ENCODE results near the gene PLCE1. TPM values are rescaled to one million over a fixed set of nuclear protein-coding genes. Genes with fewer than 3 reads are reported as not detected.
"Not testable (repeated sequence)": the region's sequence is repeated elsewhere in the genome, so short reads cannot be mapped to it uniquely, and the experiment has no call there.

The PLCE1 gene
- 27.4 TPM for polyA plus RNA-seq
- long read RNA-seq, donor 1: 0 reads
- long read RNA-seq, donor 2, partial matches to known transcripts: 17 of 17 reads
- long read RNA-seq, donor 2, other reads (novel, unspliced or antisense): 0 of 17 reads
- long read RNA-seq, donor 3: 0 reads
- long read RNA-seq, donor 4: 0 reads
- long read RNA-seq, donor 5: 0 reads
- long read RNA-seq, donor 6: 0 reads
- long read RNA-seq, donor 7, partial matches to known transcripts: 11 of 11 reads
- long read RNA-seq, donor 7, other reads (novel, unspliced or antisense): 0 of 11 reads
- long read RNA-seq, donor 8: 0 reads
- long read RNA-seq, donor 9: 0 reads
- long read RNA-seq, donor 10: 0 reads
- long read RNA-seq, donor 11: 0 reads

DNA sequence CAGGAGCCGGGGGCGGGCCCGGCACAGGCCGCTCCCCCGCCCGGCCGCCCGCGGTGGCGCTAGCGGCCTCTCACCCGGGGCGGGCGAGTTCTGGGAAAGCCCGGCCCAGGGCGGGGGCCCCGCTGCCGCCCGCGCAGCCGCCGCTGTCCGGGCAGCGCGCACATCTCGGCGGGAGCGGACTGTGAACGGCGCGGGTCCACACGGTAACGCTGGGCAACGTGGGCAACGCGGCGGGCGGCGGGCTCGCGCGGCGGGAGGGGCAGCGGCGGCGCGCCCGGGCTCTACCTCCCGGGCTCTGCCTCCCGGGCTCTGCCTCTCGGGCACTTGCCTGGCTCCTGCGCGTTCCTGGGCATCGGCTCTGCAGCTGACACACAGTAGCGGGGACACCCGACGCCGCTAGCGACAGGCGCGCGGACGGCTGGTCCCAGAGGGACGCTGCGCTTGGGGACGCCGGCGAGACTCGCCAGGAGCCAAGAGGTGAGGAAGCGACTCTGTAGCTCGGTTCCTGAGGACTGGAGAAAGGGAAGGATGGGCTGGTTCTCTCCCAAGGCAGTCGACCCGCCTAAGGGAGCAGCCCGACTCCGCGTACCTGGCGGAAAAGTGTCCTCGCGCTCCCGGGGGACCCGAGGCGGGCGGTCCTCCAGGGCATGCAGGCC is at the start of gene PLCE1:
TSS of gene PLCE1 (plus strand) at position 150 of the 656 bp plus-strand sequence. CDS start 37,116 bp downstream, outside the sequence.
- Histone ChIP-seq H3K9me3 (ENCODE audit: control insufficient read depth, low read depth, low read length) (no peaks in the 10 kb centered on the region), H3K27ac (ENCODE audit: low read length) (peak within 1 kb of the TSS; percentile 80), H3K4me3 (ENCODE audit: low read length) (peak within 1 kb of the TSS; percentile 84), H3K36me3 (ENCODE audit: control insufficient read depth, insufficient read depth, low read length) (no peaks in the 10 kb centered on the region), H3K4me1 (ENCODE audit: control insufficient read depth, insufficient read depth, low read length) (peaks cover 30% of the 10 kb centered on the region), H3K27me3 (ENCODE audit: control insufficient read depth, insufficient read depth, low read length) (no peaks in the 10 kb centered on the region)
- peak; percentile 64 to 89 for DNase-seq
- WGBS (ENCODE audit: insufficient coverage, low lambda C conversion rate): 0% methylated on average over 3 of the region's 83 CpGs

DNA sequence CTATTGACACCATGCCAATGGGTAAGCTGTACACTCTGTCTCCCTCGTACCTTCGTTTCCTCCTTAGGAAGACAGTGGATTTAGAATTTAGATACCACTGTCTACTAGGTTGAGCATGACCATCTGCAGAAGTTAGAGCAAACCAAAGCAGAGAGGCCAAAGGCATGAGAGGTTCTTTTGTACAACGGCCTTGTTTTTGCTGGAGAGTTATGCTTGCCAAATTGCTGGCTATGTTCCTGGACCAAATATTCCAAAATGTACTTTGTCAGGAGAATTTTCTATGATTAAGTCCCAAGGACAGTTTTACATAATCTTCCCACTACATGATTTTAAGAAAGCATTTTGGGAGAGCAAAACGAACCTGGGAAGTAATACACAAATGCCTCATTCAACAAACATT is 47.9 kb upstream of the PLCE1 start:
- Histone ChIP-seq H3K36me3 (ENCODE audit: control insufficient read depth, insufficient read depth, low read length) (no peaks in the 10 kb centered on the region), H3K27me3 (ENCODE audit: control insufficient read depth, insufficient read depth, low read length) (no peaks in the 10 kb centered on the region), H3K4me3 (ENCODE audit: low read length) (no peak overlapping the region), H3K9me3 (ENCODE audit: control insufficient read depth, low read depth, low read length) (no peaks in the 10 kb centered on the region), H3K27ac (ENCODE audit: low read length) (no peak overlapping the region), H3K4me1 (ENCODE audit: control insufficient read depth, insufficient read depth, low read length) (peaks cover 12% of the 10 kb centered on the region)
- 100% methylated on average over 1 of the region's 4 CpGs for WGBS (ENCODE audit: insufficient coverage, low lambda C conversion rate)
- no peak for DNase-seq

DNA sequence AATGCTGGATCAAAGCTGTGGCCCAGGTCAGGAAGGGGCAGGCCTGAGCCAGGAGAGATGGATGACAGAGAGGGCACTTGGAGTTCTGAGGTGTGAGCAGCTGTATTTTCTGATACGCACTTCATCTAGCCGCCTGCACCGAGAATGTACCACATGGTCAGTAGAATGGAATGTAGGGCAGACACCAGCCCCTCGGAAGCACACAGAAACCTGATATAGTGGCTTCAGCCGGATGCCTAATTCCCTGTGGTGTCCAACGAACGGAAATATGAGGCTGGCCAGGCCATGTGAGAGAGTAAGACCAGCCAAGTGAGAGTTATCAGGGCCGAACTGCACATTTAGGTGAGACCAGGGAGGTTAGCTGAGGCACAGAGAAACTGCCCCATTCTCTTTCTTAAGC is 46.7 kb upstream of the PLCE1 start:
- Histone ChIP-seq H3K9me3 (ENCODE audit: control insufficient read depth, low read depth, low read length) (no peaks in the 10 kb centered on the region), H3K4me3 (ENCODE audit: low read length) (no peak overlapping the region), H3K27me3 (ENCODE audit: control insufficient read depth, insufficient read depth, low read length) (no peaks in the 10 kb centered on the region), H3K27ac (ENCODE audit: low read length) (no peak overlapping the region), H3K36me3 (ENCODE audit: control insufficient read depth, insufficient read depth, low read length) (no peaks in the 10 kb centered on the region), H3K4me1 (ENCODE audit: control insufficient read depth, insufficient read depth, low read length) (peaks cover 12% of the 10 kb centered on the region)
- WGBS (ENCODE audit: insufficient coverage, low lambda C conversion rate): no CpG with 5 or more reads among the region's 8 CpGs
- no peak for DNase-seq

DNA sequence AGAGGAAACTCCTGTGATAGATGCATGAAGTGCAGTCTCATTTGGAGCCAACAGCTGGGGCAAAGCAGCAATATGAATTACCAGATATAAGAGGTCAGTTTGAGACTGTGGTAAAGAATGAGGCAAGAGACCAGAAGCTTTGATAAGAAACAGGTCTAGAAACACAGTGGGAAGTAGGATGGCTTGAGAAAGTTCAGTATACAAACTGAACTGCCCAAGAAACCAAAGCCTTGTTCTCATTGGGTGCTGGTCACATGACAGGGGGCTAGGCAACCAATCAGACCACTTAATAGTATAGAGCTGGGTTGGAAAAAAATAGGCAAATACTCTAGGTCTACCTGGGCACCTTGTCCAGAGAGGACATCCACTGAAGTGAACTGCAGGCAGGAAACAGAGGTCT is 46.2 kb upstream of the PLCE1 start:
- Histone ChIP-seq H3K36me3 (ENCODE audit: control insufficient read depth, insufficient read depth, low read length) (no peaks in the 10 kb centered on the region), H3K27ac (ENCODE audit: low read length) (no peak overlapping the region), H3K4me3 (ENCODE audit: low read length) (no peak overlapping the region), H3K4me1 (ENCODE audit: control insufficient read depth, insufficient read depth, low read length) (peaks cover 12% of the 10 kb centered on the region), H3K9me3 (ENCODE audit: control insufficient read depth, low read depth, low read length) (no peaks in the 10 kb centered on the region), H3K27me3 (ENCODE audit: control insufficient read depth, insufficient read depth, low read length) (no peaks in the 10 kb centered on the region)
- no peak for DNase-seq

DNA sequence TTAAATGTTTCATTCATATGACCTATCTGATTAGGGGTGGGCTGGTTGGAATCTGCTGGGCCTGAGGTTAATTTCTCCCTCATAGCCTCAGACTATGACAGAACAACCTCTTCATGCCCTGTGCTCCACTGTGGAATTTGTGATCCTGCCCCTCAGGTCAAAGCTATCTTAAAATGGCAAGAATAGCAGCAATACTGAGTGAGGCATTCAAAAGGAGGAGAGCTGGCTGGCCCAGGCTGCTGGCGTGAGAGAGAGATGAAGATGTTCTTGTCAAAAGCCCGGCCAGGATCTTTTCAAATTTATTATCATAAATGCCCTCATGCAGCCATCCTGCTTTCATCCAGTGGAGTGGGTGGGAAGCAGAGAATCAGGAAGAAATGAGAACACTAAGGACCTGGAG is 41.8 kb upstream of the PLCE1 start:
- no peaks in the 10 kb centered on the region for H3K36me3 ChIP-seq (ENCODE audit: control insufficient read depth, insufficient read depth, low read length)
- no peaks in the 10 kb centered on the region for H3K9me3 ChIP-seq (ENCODE audit: control insufficient read depth, low read depth, low read length)
- no peak overlapping the region for H3K4me3 ChIP-seq (ENCODE audit: low read length)
- WGBS (ENCODE audit: insufficient coverage, low lambda C conversion rate): no CpG with 5 or more reads among the region's 2 CpGs
- DNase-seq: no peak
- H3K27me3 ChIP-seq (ENCODE audit: control insufficient read depth, insufficient read depth, low read length): no peaks in the 10 kb centered on the region
- no peak overlapping the region for H3K27ac ChIP-seq (ENCODE audit: low read length)
- no peaks in the 10 kb centered on the region for H3K4me1 ChIP-seq (ENCODE audit: control insufficient read depth, insufficient read depth, low read length)

DNA sequence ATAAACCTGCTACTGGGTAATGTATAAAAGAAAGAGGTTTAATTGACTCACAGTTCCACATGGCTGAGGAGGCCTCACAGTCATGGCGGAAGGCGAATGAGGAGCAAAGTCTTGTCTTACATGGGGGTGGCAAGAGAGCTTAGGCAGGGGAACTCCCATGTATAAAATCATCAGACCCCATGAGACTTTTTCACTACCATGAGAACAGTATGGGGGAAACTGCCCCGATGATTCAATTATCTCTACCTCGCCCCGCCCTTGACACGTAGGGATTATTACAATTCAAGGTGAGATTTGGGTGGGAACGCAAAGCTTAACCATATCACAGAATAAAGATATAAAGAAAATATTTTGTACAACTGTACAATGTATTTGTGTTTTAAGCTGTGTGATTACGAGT is 39.4 kb upstream of the PLCE1 start:
- 94% methylated on average over 2 of the region's 8 CpGs for WGBS (ENCODE audit: insufficient coverage, low lambda C conversion rate)

DNA sequence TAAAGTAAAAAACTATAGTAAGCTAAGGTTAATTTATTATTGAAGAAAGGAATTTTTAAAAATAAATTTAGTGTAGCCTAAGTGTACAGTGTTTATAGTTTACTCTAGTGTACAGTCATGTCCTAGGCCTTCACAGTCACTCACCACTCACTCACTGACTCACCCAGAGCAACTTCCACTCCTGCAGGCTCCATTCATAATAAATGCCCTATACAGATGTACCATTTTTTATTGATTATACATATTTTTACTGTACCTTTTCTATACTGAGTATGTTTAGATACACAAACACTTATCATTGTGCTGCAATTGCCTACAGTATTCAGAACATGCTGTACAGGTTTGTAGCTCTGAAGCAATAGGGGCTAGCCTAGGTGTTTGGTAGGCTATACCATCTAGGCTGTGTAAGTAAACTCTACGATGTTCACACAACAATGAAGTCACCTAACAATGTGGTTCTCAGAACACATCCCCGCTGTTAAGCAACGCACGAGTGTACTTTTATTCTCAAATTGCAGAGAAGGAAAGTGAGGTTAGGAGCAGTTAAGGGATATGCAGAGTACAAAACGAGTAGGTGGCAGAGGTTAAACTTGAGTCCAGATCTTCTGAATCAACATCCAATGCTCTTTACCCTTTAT is 38.9 kb upstream of the PLCE1 start:
- 100% methylated on average over 1 of the region's 5 CpGs for WGBS (ENCODE audit: insufficient coverage, low lambda C conversion rate)
- H3K4me1 ChIP-seq (ENCODE audit: control insufficient read depth, insufficient read depth, low read length): no peaks in the 10 kb centered on the region
- no peak overlapping the region for H3K27ac ChIP-seq (ENCODE audit: low read length)
- no peaks in the 10 kb centered on the region for H3K27me3 ChIP-seq (ENCODE audit: control insufficient read depth, insufficient read depth, low read length)
- no peak for DNase-seq
- H3K36me3 ChIP-seq (ENCODE audit: control insufficient read depth, insufficient read depth, low read length): no peaks in the 10 kb centered on the region
- no peaks in the 10 kb centered on the region for H3K9me3 ChIP-seq (ENCODE audit: control insufficient read depth, low read depth, low read length)
- H3K4me3 ChIP-seq (ENCODE audit: low read length): no peak overlapping the region

More for the DNA sequence above, 39.4 kb upstream of the PLCE1 start:
- no peaks in the 10 kb centered on the region for H3K36me3 ChIP-seq (ENCODE audit: control insufficient read depth, insufficient read depth, low read length)
- H3K4me1 ChIP-seq (ENCODE audit: control insufficient read depth, insufficient read depth, low read length): no peaks in the 10 kb centered on the region
- DNase-seq: no peak
- H3K4me3 ChIP-seq (ENCODE audit: low read length): no peak overlapping the region
- H3K27me3 ChIP-seq (ENCODE audit: control insufficient read depth, insufficient read depth, low read length): no peaks in the 10 kb centered on the region
- H3K9me3 ChIP-seq (ENCODE audit: control insufficient read depth, low read depth, low read length): no peaks in the 10 kb centered on the region
- no peak overlapping the region for H3K27ac ChIP-seq (ENCODE audit: low read length)

DNA sequence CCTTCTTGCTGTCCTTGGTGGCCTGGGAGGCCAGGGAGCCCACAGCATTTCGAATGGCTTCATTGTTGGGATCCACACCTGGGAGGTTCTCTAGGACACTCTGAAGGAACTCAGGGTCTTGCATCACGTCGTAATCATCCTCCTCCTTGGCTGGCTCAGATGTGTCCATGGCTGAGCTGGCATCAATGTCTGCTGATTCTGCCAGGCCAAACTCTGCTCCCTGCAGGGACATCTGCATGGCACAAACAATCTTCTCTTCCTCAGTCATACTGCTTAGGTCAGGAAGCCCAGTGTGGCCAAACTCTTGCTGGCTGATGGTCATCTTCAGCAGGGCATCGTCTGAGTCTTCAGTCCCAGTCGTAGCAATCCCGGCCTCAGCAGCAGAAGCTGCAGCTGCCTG is 34.9 kb upstream of the PLCE1 start:
- H3K27ac ChIP-seq (ENCODE audit: low read length): no peak overlapping the region
- no peak overlapping the region for H3K4me3 ChIP-seq (ENCODE audit: low read length)
- no peaks in the 10 kb centered on the region for H3K4me1 ChIP-seq (ENCODE audit: control insufficient read depth, insufficient read depth, low read length)
- DNase-seq: no peak
- WGBS (ENCODE audit: insufficient coverage, low lambda C conversion rate): no CpG with 5 or more reads among the region's 6 CpGs
- no peaks in the 10 kb centered on the region for H3K9me3 ChIP-seq (ENCODE audit: control insufficient read depth, low read depth, low read length)
- no peaks in the 10 kb centered on the region for H3K27me3 ChIP-seq (ENCODE audit: control insufficient read depth, insufficient read depth, low read length)
- H3K36me3 ChIP-seq (ENCODE audit: control insufficient read depth, insufficient read depth, low read length): no peaks in the 10 kb centered on the region

DNA sequence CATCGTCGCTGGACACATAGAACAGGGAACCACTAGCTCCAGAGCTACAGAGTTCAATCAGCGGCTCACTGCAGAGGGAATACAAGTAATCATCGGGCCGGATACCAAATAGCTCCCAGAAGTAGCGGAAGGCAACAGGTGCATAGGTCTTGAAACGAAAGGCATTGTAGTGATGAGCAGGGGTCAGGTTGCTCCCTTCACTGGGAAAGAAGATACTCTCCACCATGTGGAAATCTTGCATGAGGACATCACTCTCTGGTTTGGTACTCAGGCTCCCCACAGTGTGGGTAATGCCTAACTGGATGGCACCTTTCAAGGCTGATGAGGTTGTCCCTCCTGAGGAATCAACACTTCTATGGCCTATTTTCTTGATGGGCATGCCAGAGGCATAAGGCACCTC is 32.7 kb upstream of the PLCE1 start:
- not testable (repeated sequence) for H3K27ac ChIP-seq (ENCODE audit: low read length); H3K9me3 ChIP-seq (ENCODE audit: control insufficient read depth, low read depth, low read length); H3K27me3 ChIP-seq (ENCODE audit: control insufficient read depth, insufficient read depth, low read length); H3K4me3 ChIP-seq (ENCODE audit: low read length); H3K36me3 ChIP-seq (ENCODE audit: control insufficient read depth, insufficient read depth, low read length); H3K4me1 ChIP-seq (ENCODE audit: control insufficient read depth, insufficient read depth, low read length); DNase-seq
- no CpG with 5 or more reads among the region's 7 CpGs for WGBS (ENCODE audit: insufficient coverage, low lambda C conversion rate)

DNA sequence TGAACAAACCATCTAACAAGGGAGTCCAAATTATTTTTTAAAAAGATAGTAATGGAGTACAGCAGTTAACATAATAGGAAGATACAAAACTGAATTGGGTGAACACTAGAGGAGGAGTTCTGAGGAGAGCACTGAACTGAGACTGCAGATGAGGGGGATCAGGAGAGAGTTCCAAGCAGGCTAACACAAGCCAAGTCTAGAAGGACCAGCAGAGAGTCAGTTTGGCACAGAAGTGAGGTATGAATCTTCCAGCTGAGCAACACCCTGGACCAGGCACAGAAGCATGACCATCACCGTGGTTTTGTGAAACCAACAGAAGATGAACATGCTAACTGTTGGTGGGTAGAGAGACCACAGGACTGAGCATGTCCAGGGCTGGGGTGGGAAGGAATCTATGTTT is 30.8 kb upstream of the PLCE1 start:
- Histone ChIP-seq H3K4me3 (ENCODE audit: low read length) (no peak overlapping the region), H3K27me3 (ENCODE audit: control insufficient read depth, insufficient read depth, low read length) (no peaks in the 10 kb centered on the region), H3K4me1 (ENCODE audit: control insufficient read depth, insufficient read depth, low read length) (no peaks in the 10 kb centered on the region), H3K9me3 (ENCODE audit: control insufficient read depth, low read depth, low read length) (no peaks in the 10 kb centered on the region), H3K27ac (ENCODE audit: low read length) (no peak overlapping the region), H3K36me3 (ENCODE audit: control insufficient read depth, insufficient read depth, low read length) (no peaks in the 10 kb centered on the region)
- no CpG with 5 or more reads among the region's 1 CpG for WGBS (ENCODE audit: insufficient coverage, low lambda C conversion rate)
- DNase-seq: no peak

Measured in large intestine (tissue), 12 donors.